HFFc6 (cell line): ENCODE results near the gene LRRC66. TPM values are rescaled to one million over a fixed set of nuclear protein-coding genes. Genes with fewer than 3 reads are reported as not detected.
A peak's percentile ranks its signal among the peaks of the same experiment; 100 is the strongest.

ENCODE experiments used
- DNase-seq: peaks from one replicate; pipeline ENCODE4 v3.0.0-alpha.2; 2018
- H3K27ac Mint-ChIP-seq: 2 replicates; pipeline ENCODE4 v1.8.0; 2020; ENCODE audit warnings: mild to moderate bottlenecking, mixed read lengths
- H3K27me3 Mint-ChIP-seq: 2 replicates; pipeline ENCODE4 v1.8.0; 2021; ENCODE audit warnings: mild to moderate bottlenecking, moderate library complexity, mixed read lengths; ENCODE audit not compliant: insufficient read depth
- H3K36me3 Mint-ChIP-seq: 2 replicates; pipeline ENCODE4 v1.8.0; 2021; ENCODE audit warnings: low read depth, mixed read lengths
- H3K4me1 Mint-ChIP-seq: 2 replicates; pipeline ENCODE4 v1.8.0; 2020; ENCODE audit warnings: low read depth, mixed read lengths
- H3K4me3 Mint-ChIP-seq: 2 replicates; pipeline ENCODE4 v1.8.0; 2020; ENCODE audit warnings: mild to moderate bottlenecking, moderate library complexity, mixed read lengths
- H3K9me3 Mint-ChIP-seq: 2 replicates; pipeline ENCODE4 v1.8.0; 2020; ENCODE audit warnings: mild to moderate bottlenecking, mixed read lengths
- long read RNA-seq: library from polyadenylated mRNA; unstranded; transcript quantifications from one replicate; pipeline ENCODE4 v2.0.0, GENCODE V29; 2019
- total RNA-seq, 6 experiments: library from RNA; stranded (reverse); fragmentation: NEBNext Ultra II Directional; extraction: Animal tissue kit (Norgen Biotek cat#: 25700); gene quantifications; 2 replicates in 1 of 6; 3 replicates in 5 of 6; pipeline ENCODE4 v1.2.3, GENCODE V29; 2021
- TF ChIP-seq, protein P1 (sequence below): fragments of 200-600 bp; sonication (generic); IDR thresholded peaks from 2 replicates; pipeline ENCODE4 v1.5.0; 2021; ENCODE audit warnings: antibody characterized with exemption, mild to moderate bottlenecking

The LRRC66 gene
- total RNA-seq = under 1 TPM; 0.11 to 0.23 (median 0.14) TPM
- long read RNA-seq = 0 reads

DNA sequence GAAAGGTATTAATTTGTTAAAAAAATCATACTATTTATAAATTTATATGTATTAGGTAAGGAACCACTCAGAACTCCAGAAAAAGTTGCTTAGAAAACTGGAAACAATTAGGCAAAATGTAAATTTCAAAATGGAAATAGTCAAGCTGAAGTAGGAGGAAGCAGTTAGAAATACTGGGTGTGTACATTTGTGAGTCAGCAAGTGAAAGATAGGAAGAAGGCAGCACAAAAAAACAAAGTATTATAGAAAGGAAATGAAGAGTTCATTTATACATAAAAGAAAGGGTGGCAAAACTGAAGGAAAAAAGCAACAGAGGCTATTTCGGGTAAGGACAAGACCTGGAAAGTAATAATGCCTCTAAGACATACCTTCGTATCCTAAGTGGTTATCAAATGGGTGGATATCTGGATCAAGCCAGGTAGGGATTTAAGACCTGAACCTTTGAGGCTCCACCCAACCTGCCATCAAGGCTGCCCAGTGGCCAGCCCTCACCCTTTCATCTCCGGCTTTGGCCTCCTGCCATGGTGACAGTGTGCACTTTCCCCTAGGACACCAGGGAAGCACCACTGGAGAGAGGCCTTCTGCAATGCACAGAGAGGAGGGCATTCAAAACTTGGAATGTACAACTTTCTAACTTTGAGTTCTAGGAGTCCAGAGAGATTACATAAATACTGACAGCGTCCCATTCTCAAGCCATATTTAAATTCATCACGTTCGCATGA lies at the start of gene LRRC66:
TSS of gene LRRC66 (minus strand) at position 428 of the 722 bp plus-strand sequence. CDS start 2,750 bp downstream, outside the sequence.
- H3K4me1 Mint-ChIP-seq = peaks cover 20% of the 10 kb centered on the region
- no peak within 1 kb of the TSS for H3K4me3 Mint-ChIP-seq
- peaks cover 9% of the 10 kb centered on the region for H3K36me3 Mint-ChIP-seq
- H3K9me3 Mint-ChIP-seq = no peaks in the 10 kb centered on the region
- peak within 1 kb of the TSS; percentile 5 for H3K27ac Mint-ChIP-seq
- no peak for DNase-seq
- no peaks in the 10 kb centered on the region for H3K27me3 Mint-ChIP-seq
- TF ChIP-seq, protein P1, sequence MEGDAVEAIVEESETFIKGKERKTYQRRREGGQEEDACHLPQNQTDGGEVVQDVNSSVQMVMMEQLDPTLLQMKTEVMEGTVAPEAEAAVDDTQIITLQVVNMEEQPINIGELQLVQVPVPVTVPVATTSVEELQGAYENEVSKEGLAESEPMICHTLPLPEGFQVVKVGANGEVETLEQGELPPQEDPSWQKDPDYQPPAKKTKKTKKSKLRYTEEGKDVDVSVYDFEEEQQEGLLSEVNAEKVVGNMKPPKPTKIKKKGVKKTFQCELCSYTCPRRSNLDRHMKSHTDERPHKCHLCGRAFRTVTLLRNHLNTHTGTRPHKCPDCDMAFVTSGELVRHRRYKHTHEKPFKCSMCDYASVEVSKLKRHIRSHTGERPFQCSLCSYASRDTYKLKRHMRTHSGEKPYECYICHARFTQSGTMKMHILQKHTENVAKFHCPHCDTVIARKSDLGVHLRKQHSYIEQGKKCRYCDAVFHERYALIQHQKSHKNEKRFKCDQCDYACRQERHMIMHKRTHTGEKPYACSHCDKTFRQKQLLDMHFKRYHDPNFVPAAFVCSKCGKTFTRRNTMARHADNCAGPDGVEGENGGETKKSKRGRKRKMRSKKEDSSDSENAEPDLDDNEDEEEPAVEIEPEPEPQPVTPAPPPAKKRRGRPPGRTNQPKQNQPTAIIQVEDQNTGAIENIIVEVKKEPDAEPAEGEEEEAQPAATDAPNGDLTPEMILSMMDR = no peak

GRCh38 chr4:52069571-52069970 lies 49.4 kb upstream of the LRRC66 start:
- no peak overlapping the region for H3K4me3 Mint-ChIP-seq
- H3K27ac Mint-ChIP-seq = no peak overlapping the region
- H3K4me1 Mint-ChIP-seq = no peaks in the 10 kb centered on the region
- H3K27me3 Mint-ChIP-seq = peaks cover 4% of the 10 kb centered on the region
- TF ChIP-seq, protein P1 = no peak
- H3K9me3 Mint-ChIP-seq = no peaks in the 10 kb centered on the region
- no peaks in the 10 kb centered on the region for H3K36me3 Mint-ChIP-seq
- no peak for DNase-seq

DNA sequence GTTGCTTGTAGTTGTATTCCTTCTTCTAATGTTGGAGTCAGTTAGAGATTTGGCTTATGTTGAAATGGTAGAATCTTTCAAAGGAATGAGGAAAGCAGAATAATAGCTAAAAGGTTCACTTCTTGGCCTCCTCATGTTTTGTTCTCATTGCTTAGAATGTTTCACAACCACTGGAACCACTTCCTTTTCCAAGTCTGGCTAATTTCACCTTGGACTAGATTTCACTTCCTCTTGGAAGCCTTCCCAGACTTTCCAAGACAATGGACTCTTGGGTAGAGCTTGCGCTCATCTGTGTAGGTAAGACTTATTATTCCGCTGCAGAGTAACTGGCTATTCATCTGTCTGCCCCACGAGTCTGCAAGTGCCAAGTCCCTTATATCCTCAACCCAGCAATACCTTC lies 39.2 kb upstream of the LRRC66 start:
- H3K27me3 Mint-ChIP-seq = peaks cover 2% of the 10 kb centered on the region
- H3K27ac Mint-ChIP-seq = no peak overlapping the region
- H3K36me3 Mint-ChIP-seq = no peaks in the 10 kb centered on the region
- peaks cover 6% of the 10 kb centered on the region for H3K4me1 Mint-ChIP-seq
- no peaks in the 10 kb centered on the region for H3K9me3 Mint-ChIP-seq
- TF ChIP-seq, protein P1 = no peak
- no peak for DNase-seq
- no peak overlapping the region for H3K4me3 Mint-ChIP-seq

DNA sequence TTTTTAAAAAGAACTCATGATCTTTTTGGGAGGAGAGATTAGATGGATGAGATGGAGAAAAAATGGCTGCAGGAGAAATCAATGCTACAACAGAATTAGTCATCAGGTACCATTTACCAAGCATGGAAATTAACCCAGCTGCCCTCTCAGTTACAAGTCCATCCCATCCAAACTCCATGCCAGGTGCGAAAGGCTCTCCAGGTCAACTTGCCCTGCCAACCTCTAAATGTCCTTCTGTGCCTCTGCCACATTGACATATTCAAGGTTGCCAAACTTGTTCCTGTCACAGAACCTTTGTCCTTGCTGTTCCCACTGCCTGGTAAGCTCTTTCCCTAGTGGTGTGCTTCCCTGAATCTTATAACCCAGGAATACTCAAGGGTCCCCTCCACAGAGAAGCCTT lies 38.1 kb upstream of the LRRC66 start:
- TF ChIP-seq, protein P1 = no peak
- no peak overlapping the region for H3K27ac Mint-ChIP-seq
- H3K27me3 Mint-ChIP-seq = peaks cover 4% of the 10 kb centered on the region
- H3K36me3 Mint-ChIP-seq = no peaks in the 10 kb centered on the region
- H3K4me3 Mint-ChIP-seq = no peak overlapping the region
- DNase-seq = no peak
- H3K9me3 Mint-ChIP-seq = no peaks in the 10 kb centered on the region
- peaks cover 6% of the 10 kb centered on the region for H3K4me1 Mint-ChIP-seq

GRCh38 chr4:52057196-52057595 lies 37.0 kb upstream of the LRRC66 start:
- H3K4me1 Mint-ChIP-seq = peaks cover 12% of the 10 kb centered on the region
- no peak overlapping the region for H3K27ac Mint-ChIP-seq
- TF ChIP-seq, protein P1 = no peak
- H3K27me3 Mint-ChIP-seq = peaks cover 7% of the 10 kb centered on the region
- no peak for DNase-seq
- H3K36me3 Mint-ChIP-seq = no peaks in the 10 kb centered on the region
- no peaks in the 10 kb centered on the region for H3K9me3 Mint-ChIP-seq
- no peak overlapping the region for H3K4me3 Mint-ChIP-seq
